ENCODE data around the gene TYRO3.

- TF ChIP-seq POLR2A (IDR thresholded peaks at IDR 0.05) (no peak), CTCF (IDR thresholded peaks at IDR 0.05) (no peak)
These were observed 24.8 kb downstream of the TYRO3 start for GRCh38 chr15:41583795-41584194.

All from testis (tissue), 2 donors.